IMR-90 (cell line): ENCODE measurements around the gene LINC01488.

ENCODE experiments used
- CEBPB ChIP-seq: IDR thresholded peaks from 2 replicates; pipeline ENCODE4 v1.6.1; 2012; ENCODE audit warnings: low read depth, low read length, improper control_type of control experiment
- FOS ChIP-seq: fragments of 150-350 bp; IDR thresholded peaks from 2 replicates; pipeline ENCODE4 v1.6.1; 2016; ENCODE audit warnings: low read depth, low read length
- MAZ ChIP-seq: IDR thresholded peaks from 2 replicates; pipeline ENCODE4 v1.6.1; 2012; ENCODE audit warnings: low read depth, mild to moderate bottlenecking, low read length, improper control_type of control experiment, moderate library complexity, borderline replicate concordance
- POLR2A ChIP-seq: IDR thresholded peaks from 2 replicates; pipeline ENCODE4 v1.6.1; 2012; ENCODE audit warnings: mild to moderate bottlenecking, low read depth, low read length
- RAD21 ChIP-seq: IDR thresholded peaks from 2 replicates; pipeline ENCODE4 v1.6.1; 2012; ENCODE audit warnings: low read length, improper control_type of control experiment
- RCOR1 ChIP-seq: IDR thresholded peaks from 2 replicates; pipeline ENCODE4 v1.6.1; 2012; ENCODE audit warnings: mild to moderate bottlenecking, low read length, improper control_type of control experiment; ENCODE audit not compliant: insufficient replicate concordance
- TF ChIP-seq, protein P1 (sequence below): conservative IDR thresholded peaks from 2 replicates; pipeline ENCODE4 v1.5.1; 2012; ENCODE audit warnings: mild to moderate bottlenecking, low read depth, low read length, improper control_type of control experiment
- TF ChIP-seq, protein P2 (sequence below): fragments of 150-350 bp; IDR thresholded peaks from 2 replicates; pipeline ENCODE4 v1.6.1; 2017; ENCODE audit warnings: mild to moderate bottlenecking, antibody characterized with exemption, low read length, low read depth

DNA sequence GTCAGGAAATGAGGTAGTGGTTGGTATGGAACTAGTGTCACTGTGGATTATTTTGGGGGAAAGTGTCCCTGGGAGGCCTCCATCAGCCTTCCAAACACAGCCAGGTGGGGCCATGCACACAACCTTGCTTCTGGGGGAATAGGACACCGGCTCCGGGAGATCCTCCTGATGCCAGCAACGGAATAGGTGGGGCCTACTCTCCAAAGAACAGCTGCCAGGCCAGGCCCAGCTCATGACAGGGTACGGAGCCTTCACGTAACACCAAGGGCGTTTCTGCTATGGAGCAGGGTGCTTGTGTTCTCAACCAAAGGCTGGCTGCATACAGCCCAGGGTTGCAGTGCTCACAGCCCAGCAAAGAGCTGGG is 30.6 kb upstream of the LINC01488 start:
- TF ChIP-seq, protein P1, sequence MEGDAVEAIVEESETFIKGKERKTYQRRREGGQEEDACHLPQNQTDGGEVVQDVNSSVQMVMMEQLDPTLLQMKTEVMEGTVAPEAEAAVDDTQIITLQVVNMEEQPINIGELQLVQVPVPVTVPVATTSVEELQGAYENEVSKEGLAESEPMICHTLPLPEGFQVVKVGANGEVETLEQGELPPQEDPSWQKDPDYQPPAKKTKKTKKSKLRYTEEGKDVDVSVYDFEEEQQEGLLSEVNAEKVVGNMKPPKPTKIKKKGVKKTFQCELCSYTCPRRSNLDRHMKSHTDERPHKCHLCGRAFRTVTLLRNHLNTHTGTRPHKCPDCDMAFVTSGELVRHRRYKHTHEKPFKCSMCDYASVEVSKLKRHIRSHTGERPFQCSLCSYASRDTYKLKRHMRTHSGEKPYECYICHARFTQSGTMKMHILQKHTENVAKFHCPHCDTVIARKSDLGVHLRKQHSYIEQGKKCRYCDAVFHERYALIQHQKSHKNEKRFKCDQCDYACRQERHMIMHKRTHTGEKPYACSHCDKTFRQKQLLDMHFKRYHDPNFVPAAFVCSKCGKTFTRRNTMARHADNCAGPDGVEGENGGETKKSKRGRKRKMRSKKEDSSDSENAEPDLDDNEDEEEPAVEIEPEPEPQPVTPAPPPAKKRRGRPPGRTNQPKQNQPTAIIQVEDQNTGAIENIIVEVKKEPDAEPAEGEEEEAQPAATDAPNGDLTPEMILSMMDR, result no peak
- TF ChIP-seq FOS (no peak), CEBPB (no peak), RCOR1 (no peak), MAZ (no peak), RAD21 (no peak), POLR2A (no peak)
- TF ChIP-seq, protein P2, sequence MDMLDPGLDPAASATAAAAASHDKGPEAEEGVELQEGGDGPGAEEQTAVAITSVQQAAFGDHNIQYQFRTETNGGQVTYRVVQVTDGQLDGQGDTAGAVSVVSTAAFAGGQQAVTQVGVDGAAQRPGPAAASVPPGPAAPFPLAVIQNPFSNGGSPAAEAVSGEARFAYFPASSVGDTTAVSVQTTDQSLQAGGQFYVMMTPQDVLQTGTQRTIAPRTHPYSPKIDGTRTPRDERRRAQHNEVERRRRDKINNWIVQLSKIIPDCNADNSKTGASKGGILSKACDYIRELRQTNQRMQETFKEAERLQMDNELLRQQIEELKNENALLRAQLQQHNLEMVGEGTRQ, result no peak
